Esophagus mucosa (tissue), 1 donor: ENCODE data around the gene MBD3. TPM values are rescaled to one million over a fixed set of nuclear protein-coding genes. Genes with fewer than 3 reads are reported as not detected.

ENCODE experiments used
- ATAC-seq: fragments of 200-7000 bp; cut with Tn5 transposase; one replicate; pipeline ENCODE4 v1.9.1; 2020
- total RNA-seq: library from RNA; stranded (reverse); gene quantifications from one replicate; pipeline ENCODE4 v1.2.4, GENCODE V29; 2023
- donor health status: DM: yes; HTN: yes; CAD: no.

MBD3 gene
- total RNA-seq, 1 donor from 2014 or later: 44.2 TPM

- peak; percentile 6 for ATAC-seq
Observed at GRCh38 chr19:1619094-1619439, 26.4 kb upstream of the MBD3 start.

GRCh38 chr19:1618157-1619093 is 25.8 kb upstream of the MBD3 start:
- ATAC-seq: peak; percentile 51

- no peak for ATAC-seq
Observed at GRCh38 chr19:1616875-1617274, 24.2 kb upstream of the MBD3 start.

- ATAC-seq: no peak
Observed at GRCh38 chr19:1616396-1616795, 23.7 kb upstream of the MBD3 start.

- no peak for ATAC-seq
Observed at GRCh38 chr19:1615156-1615765, 22.6 kb upstream of the MBD3 start.

GRCh38 chr19:1613808-1614570 is 21.3 kb upstream of the MBD3 start:
- ATAC-seq: no peak

- no peak for ATAC-seq
Observed at GRCh38 chr19:1613146-1613545, 20.5 kb upstream of the MBD3 start.

- ATAC-seq: no peak
Observed at GRCh38 chr19:1612114-1613086, 19.7 kb upstream of the MBD3 start.

- no peak for ATAC-seq
Observed at GRCh38 chr19:1611353-1611752, 18.7 kb upstream of the MBD3 start.

GRCh38 chr19:1610579-1610978 is 17.9 kb upstream of the MBD3 start:
- no peak for ATAC-seq

GRCh38 chr19:1609680-1610474 is 17.2 kb upstream of the MBD3 start:
- ATAC-seq: no peak

GRCh38 chr19:1609103-1609396 is 16.4 kb upstream of the MBD3 start:
- ATAC-seq: no peak

GRCh38 chr19:1608359-1609102 is 15.9 kb upstream of the MBD3 start:
- no peak for ATAC-seq

- ATAC-seq: peak; percentile 1
Observed at GRCh38 chr19:1606138-1606651, 13.5 kb upstream of the MBD3 start.

- ATAC-seq: peak; percentile 89
Observed at GRCh38 chr19:1605236-1606137, 12.8 kb upstream of the MBD3 start, which contains the start of gene UQCR11. TSS of gene UQCR11 (minus strand) at chr19:1605462. CDS start at chr19:1605409, 53 bp downstream.

- no peak for ATAC-seq
Observed at GRCh38 chr19:1602091-1602707, 9.5 kb upstream of the MBD3 start.

- no peak for ATAC-seq
Observed at GRCh38 chr19:1601613-1602064, 9.0 kb upstream of the MBD3 start.

- ATAC-seq: peak; percentile 10
Observed at GRCh38 chr19:1599460-1599846, 6.8 kb upstream of the MBD3 start.
